ENCODE results near the gene CCNJ. TPM values are rescaled to one million over a fixed set of nuclear protein-coding genes. Genes with fewer than 3 reads are reported as not detected.

The CCNJ gene
- total RNA-seq, 3 donors from 2014 or later: 3.8 to 7.2 (median 3.9) TPM

GRCh38 chr10:96092999-96093767 is 49.8 kb downstream of the CCNJ start:
- H3K27me3 ChIP-seq: peaks cover 0 to 59% of the 10 kb centered on the region in 2 donors
- no peaks in the 10 kb centered on the region for H3K4me1 ChIP-seq
- H3K27ac ChIP-seq: no peak overlapping the region
- H3K9me3 ChIP-seq: no peaks in the 10 kb centered on the region
- no peak for DNase-seq (ENCODE audit: low spot score in 2 of 2)
- H3K4me3 ChIP-seq: no peak overlapping the region
- TF ChIP-seq CTCF (IDR thresholded peaks at IDR 0.05): no peak
- intact Hi-C loops (cut with DNase I; ENCODE audit: low total_unique reads): no loop called here
- no peaks in the 10 kb centered on the region for H3K36me3 ChIP-seq

GRCh38 chr10:96093948-96094347 is 50.6 kb downstream of the CCNJ start:
- Histone ChIP-seq H3K9me3 (no peaks in the 10 kb centered on the region), H3K4me3 (no peak overlapping the region), H3K27me3 (peaks cover 0 to 66% of the 10 kb centered on the region in 2 donors), H3K27ac (no peak overlapping the region), H3K4me1 (no peaks in the 10 kb centered on the region), H3K36me3 (no peaks in the 10 kb centered on the region)
- TF ChIP-seq POLR2A (IDR thresholded peaks at IDR 0.05) (no peak), CTCF (IDR thresholded peaks at IDR 0.05) (no peak), POLR2AphosphoS5 (IDR thresholded peaks at IDR 0.05) (no peak)
- intact Hi-C loops (cut with DNase I; ENCODE audit: low total_unique reads): no loop called here
- DNase-seq (ENCODE audit: low spot score in 2 of 2): no peak

- TF ChIP-seq CTCF (IDR thresholded peaks at IDR 0.05) (no peak), POLR2AphosphoS5 (IDR thresholded peaks at IDR 0.05) (no peak), POLR2A (IDR thresholded peaks at IDR 0.05) (no peak)
- Histone ChIP-seq H3K27me3 (peaks cover 0 to 86% of the 10 kb centered on the region in 2 donors), H3K4me3 (no peak overlapping the region), H3K27ac (no peak overlapping the region), H3K9me3 (no peaks in the 10 kb centered on the region), H3K4me1 (no peaks in the 10 kb centered on the region), H3K36me3 (no peaks in the 10 kb centered on the region)
- no peak for DNase-seq (ENCODE audit: low spot score in 2 of 2)
- intact Hi-C loops (cut with DNase I; ENCODE audit: low total_unique reads): no loop called here
Observed at GRCh38 chr10:96096958-96097357, 53.6 kb downstream of the CCNJ start.

- H3K27ac ChIP-seq: no peak overlapping the region
- H3K4me3 ChIP-seq: no peak overlapping the region
- peaks cover 0 to 77% of the 10 kb centered on the region in 2 donors for H3K27me3 ChIP-seq
- TF ChIP-seq POLR2A (IDR thresholded peaks at IDR 0.05) (no peak), POLR2AphosphoS5 (IDR thresholded peaks at IDR 0.05) (no peak), CTCF (IDR thresholded peaks at IDR 0.05) (no peak)
- DNase-seq (ENCODE audit: low spot score in 2 of 2): no peak
- no peaks in the 10 kb centered on the region for H3K4me1 ChIP-seq
- H3K36me3 ChIP-seq: no peaks in the 10 kb centered on the region
- intact Hi-C loops (cut with DNase I; ENCODE audit: low total_unique reads): no loop called here
- H3K9me3 ChIP-seq: no peaks in the 10 kb centered on the region
Observed at GRCh38 chr10:96097865-96098264, 54.5 kb downstream of the CCNJ start.

- no peak for DNase-seq (ENCODE audit: low spot score in 2 of 2)
- intact Hi-C loops (cut with DNase I; ENCODE audit: low total_unique reads): no loop called here
- Histone ChIP-seq H3K36me3 (no peaks in the 10 kb centered on the region), H3K27me3 (peaks cover 0 to 37% of the 10 kb centered on the region in 2 donors), H3K4me3 (no peak overlapping the region), H3K4me1 (no peaks in the 10 kb centered on the region), H3K27ac (no peak overlapping the region), H3K9me3 (peaks cover 0 to 7% of the 10 kb centered on the region in 2 donors)
- TF ChIP-seq CTCF (IDR thresholded peaks at IDR 0.05): no peak
- no peak for TF ChIP-seq POLR2A (IDR thresholded peaks at IDR 0.05)
- no peak for TF ChIP-seq POLR2AphosphoS5 (IDR thresholded peaks at IDR 0.05)
Observed at GRCh38 chr10:96107623-96108038, 64.2 kb downstream of the CCNJ start.

Other genes with a start within 250 kb of the CCNJ start
- gene CC2D2B, start 135.6 kb upstream of the CCNJ start, total RNA-seq: 1 to 10 TPM in 2 of 3 donors, under 1 TPM in 1; 0.96 to 2.9 (median 2.0) TPM
- 10 to 100 TPM; 18.1 to 33.7 (median 22.9) TPM for gene ZNF518A, start 86.7 kb downstream of the CCNJ start, total RNA-seq
- 10 to 100 TPM in 2 of 3 donors, 1 to 10 TPM in 1; 2.9 to 16.0 (median 13.4) TPM for gene BLNK, start 228.0 kb downstream of the CCNJ start, total RNA-seq